ENCODE results near the gene ZDHHC11B.
"Not testable (repeated sequence)": the region's sequence is repeated elsewhere in the genome, so short reads cannot be mapped to it uniquely, and the experiment has no call there.

DNA sequence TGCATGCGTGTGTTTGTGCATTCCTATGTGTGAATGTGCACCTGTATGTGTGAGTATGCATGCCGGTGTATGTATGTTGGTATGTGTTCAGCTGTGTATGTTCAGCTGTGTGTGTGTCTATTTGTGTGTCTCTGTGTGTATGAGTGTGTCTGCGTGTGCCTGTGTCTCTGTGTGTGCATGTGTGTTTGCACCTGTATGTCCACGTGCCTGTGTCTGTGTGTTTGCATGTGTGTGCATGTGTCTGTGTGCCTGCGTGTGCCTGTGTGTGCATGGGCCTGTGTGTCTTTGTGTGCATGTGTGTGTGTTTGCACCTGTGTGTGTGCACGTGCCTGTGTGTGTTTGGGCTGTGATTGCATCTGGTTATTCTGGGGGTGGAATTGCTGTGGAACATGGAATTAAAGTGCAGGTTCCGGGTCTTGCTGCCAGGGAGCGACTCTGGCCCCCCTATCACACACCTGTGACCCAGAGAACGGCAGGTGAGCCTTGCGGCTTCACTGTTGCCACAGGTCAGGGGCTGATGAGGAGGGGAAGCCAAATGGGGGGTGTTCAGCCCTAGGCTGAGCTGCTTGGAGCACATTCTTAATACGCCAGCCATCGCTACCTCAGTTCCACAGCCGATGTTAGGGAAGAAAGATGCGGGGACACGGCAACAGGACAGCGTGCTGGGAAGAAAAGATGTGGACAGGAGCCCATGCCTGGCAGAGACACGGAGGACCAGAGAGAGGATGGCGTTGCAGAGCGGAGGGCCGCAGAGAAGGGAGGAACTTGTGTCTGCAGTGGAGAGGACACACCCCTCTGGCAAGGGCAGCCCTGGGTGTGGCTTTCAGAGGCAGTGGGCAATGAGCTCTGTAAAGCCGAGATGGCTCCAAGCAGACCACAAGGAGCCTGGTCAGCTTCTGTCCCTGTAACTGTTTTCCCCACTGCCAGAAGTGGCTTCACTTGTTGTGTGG is 87.5 kb downstream of the ZDHHC11B start:
- not testable (repeated sequence) for TF ChIP-seq PHF21A, ADNP (CRISPR knock-in tag; IDR thresholded peaks at IDR 0.05)
